Stimulated activated CD4-positive, alpha-beta T cell treated with anti-CD3 and anti-CD28 coated beads, TNF-alpha, amount 100 ng/mL, for 24 hours (primary cell): ENCODE data around the gene DDX5.
A peak's percentile ranks its signal among the peaks of the same experiment; 100 is the strongest.
"Not testable (repeated sequence)": the region's sequence is repeated elsewhere in the genome, so short reads cannot be mapped to it uniquely, and the experiment has no call there.

Experiments
- DNase-seq, 3 experiments: peaks; one replicate each; pipeline ENCODE4 v3.0.0-alpha.2; 2020; ENCODE audit warnings: low read depth in 3 of 3

The DDX5 gene

GRCh38 chr17:64507413-64507782 lies 1.3 kb upstream of the DDX5 start:
- peak in 1 of 3 experiments; percentile 6 for DNase-seq

- DNase-seq = peak; percentile 89 to 96 (median 90)
Measured at GRCh38 chr17:64506576-64507412, 705 bp upstream of the DDX5 start, which contains the start of gene CEP95. Gene CEP95 (plus strand): TSS chr17:64506977. CDS start chr17:64507098, 121 bp downstream.

GRCh38 chr17:64505340-64506200 lies 519 bp downstream of the DDX5 start:
- peak; percentile 66 to 80 (median 70) for DNase-seq

- DNase-seq = no peak
Measured at GRCh38 chr17:64504769-64505339, 1.2 kb downstream of the DDX5 start.

GRCh38 chr17:64503821-64504768 lies 2.0 kb downstream of the DDX5 start:
- DNase-seq = no peak

GRCh38 chr17:64503341-64503740 lies 2.7 kb downstream of the DDX5 start:
- no peak for DNase-seq

GRCh38 chr17:64502809-64503208 lies 3.3 kb downstream of the DDX5 start:
- DNase-seq = no peak

GRCh38 chr17:64502021-64502420 lies 4.1 kb downstream of the DDX5 start:
- no peak for DNase-seq

- DNase-seq = no peak
Measured at GRCh38 chr17:64500862-64501765, 5.0 kb downstream of the DDX5 start.

GRCh38 chr17:64500487-64500859 lies 5.6 kb downstream of the DDX5 start:
- no peak for DNase-seq

- DNase-seq = no peak
Measured at GRCh38 chr17:64499805-64500486, 6.1 kb downstream of the DDX5 start.

GRCh38 chr17:64498308-64499203 lies 7.5 kb downstream of the DDX5 start:
- no peak for DNase-seq

- no peak for DNase-seq
Measured at GRCh38 chr17:64497565-64498035, 8.5 kb downstream of the DDX5 start.

- DNase-seq = peak; percentile 90 to 95 (median 92)
Measured at GRCh38 chr17:64496786-64497564, 9.1 kb downstream of the DDX5 start, which contains the start of gene POLG2. Gene POLG2 (minus strand): TSS chr17:64497054. CDS start chr17:64496968, 86 bp downstream.

- DNase-seq = no peak
Measured at GRCh38 chr17:64496348-64496785, 9.7 kb downstream of the DDX5 start.

GRCh38 chr17:64495300-64495699 lies 10.8 kb downstream of the DDX5 start:
- not testable (repeated sequence) for DNase-seq

GRCh38 chr17:64494121-64494520 lies 12.0 kb downstream of the DDX5 start:
- no peak for DNase-seq
